Right forelimb (tissue), 1 donor: ENCODE measurements around the gene OLFML2B.

Source experiments
- DNase-seq: peaks from one replicate; pipeline ENCODE4 v3.0.0-alpha.2; 2018

The OLFML2B gene

DNA sequence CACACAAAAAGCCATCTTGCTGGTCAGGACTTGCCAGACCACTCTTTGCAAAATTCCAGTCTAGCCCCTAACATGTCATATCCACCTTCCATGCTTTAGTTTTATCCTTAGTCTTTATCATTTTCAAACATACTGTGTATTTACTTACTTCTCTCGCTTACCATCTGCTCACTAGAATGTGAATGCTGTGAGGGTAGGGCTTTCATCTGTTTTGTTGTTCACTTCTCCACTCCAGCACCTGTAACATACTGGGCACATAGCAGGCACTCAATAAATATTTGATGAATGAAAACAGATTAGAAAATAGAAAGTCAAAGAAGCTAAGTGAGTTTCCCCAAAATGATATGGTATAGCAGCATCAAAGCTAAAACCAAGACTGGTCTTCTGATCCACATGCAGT, 79.9 kb downstream of the OLFML2B start:
- no peak for DNase-seq

DNA sequence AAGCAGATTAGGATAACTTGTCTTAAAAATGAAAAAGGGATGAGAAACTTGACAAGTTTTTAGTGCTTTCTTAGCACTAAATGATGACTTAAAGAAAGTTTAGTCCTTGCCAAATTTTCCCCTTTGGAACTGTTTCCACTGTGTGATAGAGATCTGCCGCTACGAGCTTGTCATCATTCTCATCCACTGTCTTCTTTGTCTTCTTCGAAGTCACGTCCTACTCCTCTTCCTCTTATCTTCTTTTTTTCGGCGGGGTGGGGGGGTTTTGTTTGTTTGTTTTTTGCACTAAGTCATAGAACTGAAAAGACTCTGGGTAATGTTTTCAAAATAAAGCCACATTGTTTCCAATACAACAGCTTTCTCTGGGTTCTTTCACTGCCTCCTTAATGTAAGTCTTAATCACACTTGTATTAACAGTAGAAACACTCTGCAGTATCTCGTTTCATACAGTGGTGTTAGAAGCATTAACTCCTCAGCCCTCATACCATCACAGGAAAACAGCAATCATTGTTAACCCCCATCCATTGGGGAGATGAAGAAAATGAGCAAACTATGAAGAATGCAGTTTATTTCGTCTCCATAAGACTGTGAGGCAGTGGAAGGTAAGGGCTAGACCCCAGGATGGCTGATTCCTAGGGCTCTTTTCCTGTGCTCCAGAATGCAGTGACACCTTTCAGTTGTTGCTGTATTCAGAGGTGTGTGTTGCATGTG, 81.8 kb downstream of the OLFML2B start:
- no peak for DNase-seq

DNA sequence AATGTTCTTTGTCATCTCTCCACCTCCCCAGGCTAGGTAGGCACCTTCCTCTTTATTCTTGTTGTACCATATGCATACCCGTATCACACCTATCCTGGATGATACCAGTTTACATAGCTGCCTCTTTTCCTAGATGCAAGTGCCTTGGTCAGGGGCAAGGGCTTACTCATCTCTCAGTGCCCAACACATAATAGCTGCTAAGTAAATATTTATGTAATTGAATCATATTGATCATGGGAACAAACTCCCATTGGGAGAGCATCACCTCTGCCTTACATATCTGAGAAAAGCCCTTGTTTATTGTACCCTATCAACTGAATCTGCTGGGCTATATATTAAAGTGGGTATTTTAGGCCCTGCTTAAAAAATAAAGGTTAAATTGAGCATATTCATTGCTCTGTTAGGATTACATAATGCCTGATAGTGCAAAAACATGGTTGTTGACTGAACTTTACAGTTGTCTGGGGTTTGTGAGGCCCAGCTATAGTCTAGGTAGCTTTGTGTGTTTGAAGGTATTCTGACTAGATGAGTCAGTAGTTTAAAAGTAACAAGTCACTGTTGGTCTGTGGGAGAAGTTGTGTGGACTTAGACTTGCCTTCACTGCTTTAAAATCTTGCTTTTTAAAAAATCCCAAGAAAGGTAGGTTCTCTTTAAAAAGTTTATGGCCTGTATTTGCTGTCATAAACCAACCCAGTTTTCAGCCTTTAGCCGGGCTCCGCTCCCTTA, 82.6 kb downstream of the OLFML2B start:
- DNase-seq: no peak

DNA sequence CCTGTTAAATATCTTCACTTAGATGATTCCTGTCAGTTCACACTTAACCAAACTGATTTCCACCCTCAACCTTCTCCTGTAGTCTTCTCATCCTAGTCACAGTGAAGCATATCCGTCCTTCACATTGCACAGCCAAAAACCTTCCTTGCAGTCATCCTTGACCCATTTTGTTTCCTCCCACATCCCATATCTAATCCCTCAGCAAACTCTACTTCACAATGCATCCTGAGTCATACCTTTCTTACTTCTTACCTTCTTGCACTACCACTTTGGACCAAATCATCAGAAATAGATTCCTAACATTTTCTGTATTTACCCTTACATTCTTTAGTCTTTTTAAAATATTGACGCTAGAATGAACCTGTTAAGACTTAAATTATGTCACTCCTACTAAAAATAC, 86.9 kb downstream of the OLFML2B start:
- no peak for DNase-seq

DNA sequence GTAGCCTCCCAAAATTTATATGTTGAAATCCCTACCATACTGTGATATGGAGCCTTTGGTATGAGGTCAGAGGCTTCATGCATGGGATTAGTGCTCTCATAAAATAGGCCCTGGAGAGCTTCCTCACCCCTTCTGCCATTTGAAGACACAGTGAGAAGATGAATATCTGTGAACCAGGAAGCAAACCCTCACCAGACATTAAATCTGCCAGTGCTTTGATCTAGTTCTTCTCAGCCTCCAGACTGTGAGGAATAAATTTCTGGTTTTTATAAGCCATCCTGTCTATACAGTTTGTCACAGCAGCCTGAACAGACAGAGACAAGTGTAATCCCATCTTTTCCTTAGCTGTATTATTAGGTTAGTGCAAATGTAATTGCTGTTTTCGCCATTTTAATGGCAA, 88.4 kb downstream of the OLFML2B start:
- DNase-seq: no peak

DNA sequence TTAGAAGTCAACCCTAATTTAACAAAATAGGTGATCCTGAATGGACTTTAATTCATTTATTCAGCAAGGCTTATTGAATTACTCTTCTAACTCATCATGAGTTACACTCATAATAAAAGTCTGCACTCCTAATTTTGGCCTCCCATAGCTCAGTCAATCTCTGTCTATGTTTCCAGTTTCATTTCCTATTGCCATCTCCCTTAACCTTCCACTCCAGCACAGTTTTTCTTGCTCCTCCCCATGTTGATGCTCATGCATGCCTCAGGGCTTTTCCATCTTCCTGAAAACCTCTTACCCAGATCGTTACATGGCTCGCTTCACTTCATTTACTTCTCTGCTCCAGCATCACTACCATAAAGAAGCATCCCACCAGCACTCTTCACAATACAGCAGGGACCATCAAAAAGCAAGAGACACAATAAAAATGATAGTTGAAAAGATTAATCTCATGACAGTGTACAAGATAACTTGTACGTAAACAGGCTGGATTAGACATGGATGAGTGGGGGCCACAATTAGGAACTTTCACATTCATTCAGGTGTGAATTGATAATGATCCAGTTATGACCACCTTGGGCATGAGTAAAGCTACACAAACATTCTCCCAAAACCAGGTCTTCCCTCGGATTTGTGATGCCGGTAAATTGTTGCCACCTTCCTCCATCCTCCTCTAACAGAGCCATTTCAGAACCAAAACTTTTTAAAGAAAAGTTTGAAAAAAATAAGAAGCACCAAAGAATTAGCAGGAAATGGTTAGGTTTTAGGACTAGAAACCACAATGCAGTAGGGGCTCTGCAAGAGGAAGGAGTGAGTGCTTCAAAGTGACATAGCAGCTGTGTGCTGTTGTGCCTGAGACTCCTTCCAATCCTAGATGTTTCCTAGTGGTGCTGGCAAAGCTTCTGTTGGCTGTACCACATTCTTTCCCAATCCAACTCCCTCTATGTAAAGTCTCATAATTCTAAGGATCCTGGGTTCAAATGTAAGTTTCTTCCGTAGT, 89.8 kb downstream of the OLFML2B start:
- no peak for DNase-seq
